ENCODE data around the gene PFDN2.

The PFDN2 gene

GRCh38 chr1:161117759-161118581, at the start of gene PFDN2, which contains the start of gene NIT1:
TSS of gene PFDN2 (minus strand) at chr1:161118037. CDS start at chr1:161118026, 11 bp downstream.
TSS of gene NIT1 (plus strand) at chr1:161118105. CDS start at chr1:161118177, 72 bp downstream.
- peak within 1 kb of the TSS; percentile 98 to 99 for H3K9ac ChIP-seq (ENCODE audit: low read length in 2 of 2)
- peak within 1 kb of the TSS; percentile 91 for H3K27ac ChIP-seq (ENCODE audit: low read length)
- peak within 1 kb of the TSS; percentile 99 to 100 for H3K4me3 ChIP-seq (ENCODE audit: low read length in 2 of 2)
- H3K4me1 ChIP-seq (ENCODE audit: control insufficient read depth, insufficient read depth, low read length), result peaks cover 36% of the 10 kb centered on the region
- no peaks in the 10 kb centered on the region for H3K9me3 ChIP-seq (ENCODE audit: control insufficient read depth in 2 of 2, low read length in 2 of 2)
- no peaks in the 10 kb centered on the region for H3K27me3 ChIP-seq (ENCODE audit: control insufficient read depth in 1 of 2, insufficient read depth in 2 of 2, low read length in 2 of 2)
- peaks cover 28% of the 10 kb centered on the region in 2 donors for H3K36me3 ChIP-seq (ENCODE audit: control insufficient read depth in 2 of 2, insufficient read depth in 2 of 2, low read length in 2 of 2)

GRCh38 chr1:161166669-161167548, 49.1 kb upstream of the PFDN2 start:
- Histone ChIP-seq H3K9me3 (ENCODE audit: control insufficient read depth in 2 of 2, low read length in 2 of 2) (no peaks in the 10 kb centered on the region), H3K27me3 (ENCODE audit: control insufficient read depth in 1 of 2, insufficient read depth in 2 of 2, low read length in 2 of 2) (no peaks in the 10 kb centered on the region), H3K36me3 (ENCODE audit: control insufficient read depth in 2 of 2, insufficient read depth in 2 of 2, low read length in 2 of 2) (peaks cover 27 to 49% of the 10 kb centered on the region in 2 donors), H3K9ac (ENCODE audit: low read length in 2 of 2) (peak overlapping the region; percentile 87 to 95), H3K4me3 (ENCODE audit: low read length in 2 of 2) (peak overlapping the region; percentile 92 to 95), H3K27ac (ENCODE audit: low read length) (peak overlapping the region; percentile 89), H3K4me1 (ENCODE audit: control insufficient read depth, insufficient read depth, low read length) (peaks cover 31% of the 10 kb centered on the region)

- Histone ChIP-seq H3K4me1 (ENCODE audit: control insufficient read depth, insufficient read depth, low read length) (peaks cover 36% of the 10 kb centered on the region), H3K36me3 (ENCODE audit: control insufficient read depth in 2 of 2, insufficient read depth in 2 of 2, low read length in 2 of 2) (peaks cover 18 to 44% of the 10 kb centered on the region in 2 donors), H3K9ac (ENCODE audit: low read length in 2 of 2) (peak within 1 kb of the TSS; percentile 87 to 95), H3K4me3 (ENCODE audit: low read length in 2 of 2) (peak within 1 kb of the TSS; percentile 92 to 95), H3K27ac (ENCODE audit: low read length) (peak within 1 kb of the TSS; percentile 89), H3K9me3 (ENCODE audit: control insufficient read depth in 2 of 2, low read length in 2 of 2) (no peaks in the 10 kb centered on the region), H3K27me3 (ENCODE audit: control insufficient read depth in 1 of 2, insufficient read depth in 2 of 2, low read length in 2 of 2) (no peaks in the 10 kb centered on the region)
Measured at GRCh38 chr1:161165742-161166668, 48.2 kb upstream of the PFDN2 start, which contains the start of gene PPOX. TSS of gene PPOX (plus strand) at chr1:161166426. CDS start at chr1:161166848, 422 bp downstream.

- Histone ChIP-seq H3K4me1 (ENCODE audit: control insufficient read depth, insufficient read depth, low read length) (peaks cover 45% of the 10 kb centered on the region), H3K4me3 (ENCODE audit: low read length in 2 of 2) (peak overlapping the region; percentile 92 to 95), H3K36me3 (ENCODE audit: control insufficient read depth in 2 of 2, insufficient read depth in 2 of 2, low read length in 2 of 2) (peaks cover 11 to 37% of the 10 kb centered on the region in 2 donors), H3K9me3 (ENCODE audit: control insufficient read depth in 2 of 2, low read length in 2 of 2) (no peaks in the 10 kb centered on the region), H3K9ac (ENCODE audit: low read length in 2 of 2) (peak overlapping the region; percentile 81 to 95), H3K27ac (ENCODE audit: low read length) (peak overlapping the region; percentile 89), H3K27me3 (ENCODE audit: control insufficient read depth in 1 of 2, insufficient read depth in 2 of 2, low read length in 2 of 2) (no peaks in the 10 kb centered on the region)
Measured at GRCh38 chr1:161164901-161165610, 47.2 kb upstream of the PFDN2 start.

GRCh38 chr1:161163793-161164192, 46.0 kb upstream of the PFDN2 start:
- H3K36me3 ChIP-seq (ENCODE audit: control insufficient read depth in 2 of 2, insufficient read depth in 2 of 2, low read length in 2 of 2), result peaks cover 3 to 27% of the 10 kb centered on the region in 2 donors
- H3K27me3 ChIP-seq (ENCODE audit: control insufficient read depth in 1 of 2, insufficient read depth in 2 of 2, low read length in 2 of 2), result no peaks in the 10 kb centered on the region
- peaks cover 53% of the 10 kb centered on the region for H3K4me1 ChIP-seq (ENCODE audit: control insufficient read depth, insufficient read depth, low read length)
- H3K9ac ChIP-seq (ENCODE audit: low read length in 2 of 2), result no peak overlapping the region
- no peak overlapping the region for H3K27ac ChIP-seq (ENCODE audit: low read length)
- no peaks in the 10 kb centered on the region for H3K9me3 ChIP-seq (ENCODE audit: control insufficient read depth in 2 of 2, low read length in 2 of 2)
- no peak overlapping the region for H3K4me3 ChIP-seq (ENCODE audit: low read length in 2 of 2)

- no peak overlapping the region for H3K9ac ChIP-seq (ENCODE audit: low read length in 2 of 2)
Measured at GRCh38 chr1:161162806-161163205, 45.0 kb upstream of the PFDN2 start.

GRCh38 chr1:161162052-161162451, 44.2 kb upstream of the PFDN2 start:
- Histone ChIP-seq H3K4me1 (ENCODE audit: control insufficient read depth, insufficient read depth, low read length) (peaks cover 46% of the 10 kb centered on the region), H3K27ac (ENCODE audit: low read length) (no peak overlapping the region), H3K36me3 (ENCODE audit: control insufficient read depth in 2 of 2, insufficient read depth in 2 of 2, low read length in 2 of 2) (peaks cover 6 to 38% of the 10 kb centered on the region in 2 donors)

More at GRCh38 chr1:161162806-161163205, 45.0 kb upstream of the PFDN2 start:
- no peaks in the 10 kb centered on the region for H3K9me3 ChIP-seq (ENCODE audit: control insufficient read depth in 2 of 2, low read length in 2 of 2)
- H3K4me3 ChIP-seq (ENCODE audit: low read length in 2 of 2), result no peak overlapping the region
- peaks cover 0 to 33% of the 10 kb centered on the region in 2 donors for H3K36me3 ChIP-seq (ENCODE audit: control insufficient read depth in 2 of 2, insufficient read depth in 2 of 2, low read length in 2 of 2)
- H3K27me3 ChIP-seq (ENCODE audit: control insufficient read depth in 1 of 2, insufficient read depth in 2 of 2, low read length in 2 of 2), result no peaks in the 10 kb centered on the region
- H3K4me1 ChIP-seq (ENCODE audit: control insufficient read depth, insufficient read depth, low read length), result peaks cover 54% of the 10 kb centered on the region
- H3K27ac ChIP-seq (ENCODE audit: low read length), result no peak overlapping the region

GRCh38 chr1:161161652-161162051, 43.8 kb upstream of the PFDN2 start:
- no peak overlapping the region for H3K4me3 ChIP-seq (ENCODE audit: low read length in 2 of 2)
- H3K9me3 ChIP-seq (ENCODE audit: control insufficient read depth in 2 of 2, low read length in 2 of 2), result no peaks in the 10 kb centered on the region
- H3K4me1 ChIP-seq (ENCODE audit: control insufficient read depth, insufficient read depth, low read length), result peaks cover 42% of the 10 kb centered on the region
- peaks cover 9 to 40% of the 10 kb centered on the region in 2 donors for H3K36me3 ChIP-seq (ENCODE audit: control insufficient read depth in 2 of 2, insufficient read depth in 2 of 2, low read length in 2 of 2)
- H3K9ac ChIP-seq (ENCODE audit: low read length in 2 of 2), result no peak overlapping the region
- no peak overlapping the region for H3K27ac ChIP-seq (ENCODE audit: low read length)
- H3K27me3 ChIP-seq (ENCODE audit: control insufficient read depth in 1 of 2, insufficient read depth in 2 of 2, low read length in 2 of 2), result no peaks in the 10 kb centered on the region

More at GRCh38 chr1:161162052-161162451, 44.2 kb upstream of the PFDN2 start:
- Histone ChIP-seq H3K4me3 (ENCODE audit: low read length in 2 of 2) (no peak overlapping the region), H3K9me3 (ENCODE audit: control insufficient read depth in 2 of 2, low read length in 2 of 2) (no peaks in the 10 kb centered on the region), H3K27me3 (ENCODE audit: control insufficient read depth in 1 of 2, insufficient read depth in 2 of 2, low read length in 2 of 2) (no peaks in the 10 kb centered on the region), H3K9ac (ENCODE audit: low read length in 2 of 2) (no peak overlapping the region)

GRCh38 chr1:161160671-161161145, 42.9 kb upstream of the PFDN2 start:
- H3K4me3 ChIP-seq (ENCODE audit: low read length in 2 of 2), result peak overlapping the region in 1 of 2 donors; percentile 90
- H3K36me3 ChIP-seq (ENCODE audit: control insufficient read depth in 2 of 2, insufficient read depth in 2 of 2, low read length in 2 of 2), result peaks cover 9 to 40% of the 10 kb centered on the region in 2 donors
- no peaks in the 10 kb centered on the region for H3K9me3 ChIP-seq (ENCODE audit: control insufficient read depth in 2 of 2, low read length in 2 of 2)
- no peak overlapping the region for H3K27ac ChIP-seq (ENCODE audit: low read length)
- peak overlapping the region in 1 of 2 donors; percentile 47 for H3K9ac ChIP-seq (ENCODE audit: low read length in 2 of 2)
- no peaks in the 10 kb centered on the region for H3K27me3 ChIP-seq (ENCODE audit: control insufficient read depth in 1 of 2, insufficient read depth in 2 of 2, low read length in 2 of 2)
- H3K4me1 ChIP-seq (ENCODE audit: control insufficient read depth, insufficient read depth, low read length), result peaks cover 40% of the 10 kb centered on the region
